Endometrium (tissue), 2 donors: ENCODE measurements around the gene RGS19.

Experiments
- FAIRE-seq: peaks from 2 replicates; lab custom pipeline; 2012; peaks lifted over from hg19 to GRCh38; lab: Jason Lieb, UNC
- donor health status: control.
- donor health status: control.

The RGS19 gene

DNA sequence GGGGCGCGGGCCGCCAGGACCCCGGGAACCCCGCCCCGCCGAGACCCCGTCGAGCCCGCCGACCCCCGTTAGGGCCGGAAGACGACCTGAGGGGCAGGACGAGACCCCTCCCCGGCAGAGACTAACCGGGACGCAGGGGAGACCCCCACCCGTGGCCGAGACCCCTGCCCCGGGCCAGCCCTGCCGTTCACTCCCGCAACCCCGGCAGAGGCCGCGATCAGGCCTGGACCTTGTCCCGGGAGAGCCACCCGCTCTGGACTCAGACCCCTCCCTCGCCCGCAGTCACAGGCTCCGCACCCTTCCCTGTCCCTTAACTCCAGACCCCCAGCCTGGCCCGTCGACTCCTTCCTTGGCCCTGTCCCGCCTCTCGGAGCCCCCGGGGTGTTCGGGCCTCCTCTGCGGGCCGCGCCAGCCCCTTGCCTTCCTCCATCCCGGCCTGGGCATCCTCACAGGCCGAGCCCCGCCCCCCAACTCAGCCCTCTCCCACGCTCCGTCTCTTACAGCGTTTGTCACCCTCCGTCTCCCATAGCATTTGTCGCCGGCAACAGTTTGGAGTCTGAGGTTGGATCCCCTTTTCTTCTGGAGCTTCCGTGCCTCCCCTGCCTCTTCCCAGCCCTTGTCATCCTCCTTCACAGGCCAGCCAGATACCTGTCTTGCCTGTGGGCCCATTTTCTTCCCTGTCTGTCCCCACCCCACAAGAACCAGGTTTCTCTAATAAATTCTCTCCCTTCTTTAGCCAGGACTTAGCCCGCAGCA is 15.8 kb downstream of the RGS19 start:
- no peak for FAIRE-seq

DNA sequence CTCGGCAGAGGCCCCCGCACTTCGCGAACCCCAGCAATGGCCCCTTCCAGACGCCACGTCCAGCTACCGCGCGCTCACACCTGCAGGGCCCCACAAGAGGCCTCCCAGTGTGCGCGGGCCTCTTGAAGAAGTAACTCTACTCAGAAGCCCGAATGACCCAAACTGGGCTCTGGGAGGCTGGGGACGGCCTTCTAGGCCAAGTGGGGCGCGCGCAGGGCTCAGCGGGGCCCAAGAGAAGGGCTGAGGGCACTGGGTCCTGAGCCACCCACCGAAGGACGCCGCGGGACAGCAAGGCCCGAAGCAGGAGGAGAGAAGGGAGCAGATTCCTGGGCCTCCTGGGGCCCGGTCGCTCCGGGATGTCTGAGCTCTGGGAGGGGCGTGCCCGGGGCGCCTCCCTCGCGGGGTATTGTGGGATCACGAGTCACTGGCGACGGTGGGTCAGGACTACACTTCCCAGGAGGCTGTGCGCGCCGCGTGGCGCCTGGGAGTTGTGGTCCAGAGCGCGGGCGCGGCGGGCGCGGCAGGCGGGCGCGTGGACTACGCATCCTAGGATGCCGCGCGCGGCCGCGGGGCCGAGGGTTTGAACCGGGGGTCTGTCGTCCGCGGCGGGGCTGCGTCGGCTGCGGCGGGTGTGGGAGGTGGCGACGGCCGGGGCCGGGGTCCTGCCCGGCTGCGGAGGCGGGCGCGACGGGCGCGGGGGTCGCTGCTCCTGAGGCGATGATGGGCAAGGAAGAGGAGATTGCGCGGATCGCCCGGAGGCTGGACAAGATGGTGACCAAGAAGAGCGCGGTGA is 16.5 kb downstream of the RGS19 start, which contains the start of gene TCEA2:
Gene TCEA2, plus strand, starts transcription at position 603 of the 793 bp plus-strand sequence. Its CDS starts 115 bp downstream, at position 718.
- no peak for FAIRE-seq

DNA sequence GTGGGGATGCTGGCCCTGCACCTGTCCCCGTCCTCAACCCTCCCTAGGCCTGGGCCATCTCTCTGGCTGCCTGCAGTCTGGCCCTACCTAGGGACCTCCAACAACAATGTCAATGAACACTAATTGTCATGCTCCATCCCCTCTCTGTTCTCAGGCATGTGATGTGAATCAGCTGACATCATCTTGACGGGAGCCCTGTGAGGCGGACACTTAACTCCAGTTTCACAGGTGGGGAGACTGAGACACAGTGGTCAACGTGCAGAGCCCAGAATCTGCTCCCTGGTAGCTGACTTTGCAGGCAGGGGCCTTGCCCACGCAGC is 17.1 kb downstream of the RGS19 start:
- no peak for FAIRE-seq

DNA sequence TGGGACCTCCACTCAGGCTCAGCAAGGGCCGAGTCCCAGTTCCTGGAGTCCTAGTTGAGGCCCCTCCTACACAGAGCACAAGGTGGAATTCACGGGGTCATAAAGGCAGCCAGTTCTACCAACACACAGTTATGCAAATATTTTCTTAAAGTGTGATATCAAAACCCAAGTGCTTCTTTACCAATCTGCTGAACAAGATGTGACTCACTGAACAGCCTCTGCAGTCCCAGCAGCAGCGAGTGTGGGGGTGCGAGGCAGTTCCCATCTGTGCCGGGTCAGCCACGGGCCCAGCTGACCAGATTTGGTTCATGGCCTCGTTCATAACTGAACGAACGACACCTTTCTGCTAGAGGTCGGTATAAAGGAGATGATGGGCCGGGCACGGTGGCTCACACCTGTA is 20.8 kb downstream of the RGS19 start:
- FAIRE-seq: no peak

DNA sequence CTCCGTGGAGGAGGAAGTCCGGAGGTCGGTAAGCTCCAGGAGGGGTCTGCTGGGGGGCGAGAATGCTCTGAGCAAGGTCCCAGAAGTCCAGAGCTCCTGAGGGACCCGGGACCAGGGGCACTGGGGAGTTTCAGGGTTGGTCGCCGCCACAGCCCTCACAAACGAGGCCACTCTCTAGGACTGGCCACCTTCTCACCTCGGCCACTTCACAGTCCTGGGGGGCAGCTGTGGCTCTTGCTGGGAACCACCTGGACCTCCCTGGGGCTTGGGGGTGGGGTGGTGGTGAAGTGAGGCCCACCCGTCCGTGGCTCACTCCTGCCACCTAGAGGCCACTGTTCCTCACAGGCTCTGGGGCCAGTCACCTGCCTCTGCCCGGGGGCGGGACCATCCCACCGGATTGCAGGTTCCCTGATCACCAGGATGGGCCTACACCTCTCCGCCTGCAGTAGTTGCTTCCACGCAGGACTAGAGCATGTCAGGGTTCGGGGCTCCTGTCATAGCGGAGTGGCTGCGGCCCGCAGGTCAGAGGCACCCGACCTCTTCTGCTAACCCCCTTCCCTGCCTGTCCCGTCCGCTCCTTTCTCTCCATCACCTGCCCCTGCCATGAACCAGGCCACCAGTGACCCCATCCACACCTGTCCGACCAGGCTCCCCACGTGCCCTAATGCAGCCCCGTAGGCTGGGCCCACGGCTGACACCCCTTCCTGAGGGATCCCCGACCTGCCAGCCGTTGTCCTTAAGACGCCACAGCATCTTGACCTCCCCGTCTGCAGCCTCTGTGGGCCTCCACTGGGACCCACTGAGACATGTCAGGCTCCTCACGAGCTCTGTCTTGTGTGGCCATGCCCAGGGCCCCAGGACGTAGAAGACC is 21.5 kb downstream of the RGS19 start:
- FAIRE-seq: no peak

DNA sequence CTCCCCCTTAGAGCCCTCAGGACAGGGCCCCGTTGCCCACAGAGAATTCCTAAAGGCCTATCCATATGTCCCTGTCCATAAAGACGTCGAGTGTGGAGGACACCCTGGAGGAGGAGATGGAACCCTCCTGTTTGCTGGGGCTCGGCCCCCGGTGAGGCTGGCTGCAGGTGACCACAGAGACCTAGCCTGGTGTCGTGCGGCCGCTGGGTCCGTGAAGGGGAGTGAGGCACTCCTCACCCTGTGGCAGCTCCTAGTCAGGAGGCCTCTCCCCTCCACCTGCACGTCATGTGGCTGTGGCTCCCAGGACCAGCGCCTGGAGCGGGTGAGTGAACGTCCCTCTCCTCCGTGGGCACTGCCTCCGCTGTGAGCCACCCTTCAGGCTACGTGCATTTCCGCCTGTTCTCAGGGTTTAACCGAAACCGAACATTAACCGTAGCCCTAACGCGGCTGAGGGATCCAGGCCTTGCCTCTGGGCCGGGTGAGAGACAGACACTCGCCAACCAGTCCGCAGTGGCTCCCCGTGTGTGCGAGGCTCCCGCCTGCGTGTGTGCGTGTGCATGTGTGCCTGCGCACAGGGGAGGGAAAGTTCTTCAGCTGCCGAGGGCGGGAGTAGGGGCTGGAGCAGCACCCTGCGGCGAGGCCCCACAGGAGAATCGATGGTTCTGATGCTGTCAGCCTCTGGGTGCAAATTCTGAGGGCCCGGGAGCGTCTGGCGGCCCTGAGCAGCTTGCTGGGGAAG is 22.3 kb downstream of the RGS19 start:
- no peak for FAIRE-seq

DNA sequence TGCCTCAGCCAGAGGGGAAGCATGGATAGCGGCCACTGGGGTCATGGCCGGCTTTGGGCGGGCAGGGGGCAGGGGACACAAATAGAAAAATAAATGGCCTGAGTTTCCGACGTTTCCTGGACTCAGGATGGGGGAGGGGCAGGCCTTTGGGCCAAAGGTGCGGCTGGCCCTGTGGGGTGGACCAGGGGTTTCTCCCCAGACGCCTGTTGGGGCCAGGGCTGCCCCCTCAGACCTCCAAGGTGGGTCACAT is 22.8 kb downstream of the RGS19 start:
- FAIRE-seq: no peak

DNA sequence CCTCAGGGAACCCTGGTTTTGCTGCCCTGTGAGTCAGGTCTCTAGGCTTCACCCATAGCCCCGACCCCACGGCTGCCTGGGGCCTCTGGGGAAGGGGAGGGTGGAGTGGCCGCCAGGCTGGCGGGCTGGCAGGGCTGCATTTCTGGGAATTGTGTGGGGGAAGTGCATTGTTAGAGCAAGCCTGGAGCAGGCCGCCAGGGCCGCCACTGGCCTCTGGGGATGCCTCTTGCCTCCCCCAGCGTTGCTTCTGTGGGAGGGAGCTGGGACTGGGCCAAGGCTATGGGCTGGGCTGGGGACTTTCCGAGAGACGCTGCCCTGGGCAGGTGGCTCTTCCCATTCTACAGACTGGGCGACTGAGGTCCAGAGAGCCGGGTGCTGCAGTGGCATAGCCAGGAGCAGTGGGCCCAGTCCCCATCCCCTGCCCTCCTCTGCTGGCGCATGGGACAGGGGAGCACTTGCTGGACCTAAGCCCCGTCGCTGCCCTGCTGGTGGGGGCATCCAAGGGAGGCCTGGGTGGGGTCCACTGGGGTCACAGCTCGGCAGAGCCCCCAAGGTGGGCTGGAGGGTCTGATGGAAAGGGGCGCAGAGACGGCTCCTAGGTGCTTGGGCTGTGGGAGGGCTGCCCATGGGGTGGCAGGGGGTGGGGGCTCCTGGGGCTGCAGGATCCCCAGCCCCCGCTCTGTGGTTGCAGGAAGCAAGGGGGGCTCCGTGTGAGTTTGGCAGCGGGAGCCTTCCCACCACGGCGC is 23.3 kb downstream of the RGS19 start:
- FAIRE-seq: no peak

DNA sequence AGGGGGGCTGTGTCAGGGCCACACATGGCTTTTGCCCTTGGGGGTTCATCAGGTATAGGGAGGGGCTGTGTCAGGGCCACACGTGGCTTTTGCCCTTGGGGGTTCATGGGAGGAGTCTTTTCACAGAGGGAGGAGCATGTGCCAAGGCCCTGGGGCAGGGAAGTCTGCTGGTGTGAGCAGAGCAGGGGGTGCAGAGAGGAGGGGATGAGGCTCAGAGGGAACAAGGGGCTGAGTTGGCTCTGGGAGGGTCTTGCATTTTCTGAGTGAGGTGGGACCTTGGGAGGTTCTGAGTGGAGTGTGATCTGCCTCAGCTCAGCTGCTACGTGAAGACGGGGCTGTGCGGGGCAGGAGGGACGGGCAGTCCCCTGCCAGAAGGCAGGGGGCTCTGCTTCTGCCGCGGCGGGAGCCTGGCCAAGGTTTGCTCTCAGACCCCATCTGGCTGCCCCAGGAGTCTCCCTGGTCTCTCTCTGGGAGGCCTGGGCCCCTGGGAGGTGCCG is 23.9 kb downstream of the RGS19 start:
- no peak for FAIRE-seq

DNA sequence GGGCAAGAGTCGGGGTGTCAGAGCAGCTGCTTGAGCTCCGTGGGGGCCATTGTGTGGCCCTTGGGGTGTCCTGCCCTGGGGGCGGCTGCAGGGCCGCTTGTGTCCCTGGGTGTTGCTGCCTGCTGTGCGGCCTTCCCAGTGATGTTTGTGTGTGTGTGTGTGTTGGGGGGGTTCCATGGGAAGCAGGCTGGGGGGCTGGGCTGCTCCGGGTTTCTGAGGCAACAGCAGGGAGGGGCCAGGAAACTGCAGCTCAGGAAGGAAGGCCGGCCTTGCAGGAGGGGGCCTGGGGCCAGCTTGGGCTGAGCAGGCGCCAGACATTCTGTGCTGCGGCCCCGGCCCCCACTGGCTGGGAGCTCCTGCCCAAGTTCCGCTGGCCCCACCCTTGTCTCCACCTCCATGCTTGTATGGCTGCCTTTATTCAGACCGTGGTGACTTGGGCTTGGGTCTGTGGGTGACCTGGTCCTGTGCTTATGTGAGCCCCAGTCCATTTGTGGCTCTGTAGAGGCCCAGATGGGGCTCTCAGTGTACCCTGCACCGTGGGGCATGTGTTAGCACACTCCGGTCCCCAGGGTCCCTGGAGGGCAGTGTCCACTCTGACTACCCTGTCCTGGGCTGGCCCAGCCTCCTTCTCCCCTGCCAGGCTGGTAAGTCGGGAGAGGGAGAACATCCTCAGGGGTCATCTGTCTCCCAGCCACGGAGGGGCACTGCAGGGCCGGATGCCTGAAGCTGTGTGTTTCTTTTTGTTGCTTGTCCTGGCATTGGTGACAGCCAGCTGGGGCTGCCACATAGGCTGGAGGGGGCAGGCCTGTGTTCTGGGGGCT is 25.3 kb downstream of the RGS19 start:
- FAIRE-seq: no peak

DNA sequence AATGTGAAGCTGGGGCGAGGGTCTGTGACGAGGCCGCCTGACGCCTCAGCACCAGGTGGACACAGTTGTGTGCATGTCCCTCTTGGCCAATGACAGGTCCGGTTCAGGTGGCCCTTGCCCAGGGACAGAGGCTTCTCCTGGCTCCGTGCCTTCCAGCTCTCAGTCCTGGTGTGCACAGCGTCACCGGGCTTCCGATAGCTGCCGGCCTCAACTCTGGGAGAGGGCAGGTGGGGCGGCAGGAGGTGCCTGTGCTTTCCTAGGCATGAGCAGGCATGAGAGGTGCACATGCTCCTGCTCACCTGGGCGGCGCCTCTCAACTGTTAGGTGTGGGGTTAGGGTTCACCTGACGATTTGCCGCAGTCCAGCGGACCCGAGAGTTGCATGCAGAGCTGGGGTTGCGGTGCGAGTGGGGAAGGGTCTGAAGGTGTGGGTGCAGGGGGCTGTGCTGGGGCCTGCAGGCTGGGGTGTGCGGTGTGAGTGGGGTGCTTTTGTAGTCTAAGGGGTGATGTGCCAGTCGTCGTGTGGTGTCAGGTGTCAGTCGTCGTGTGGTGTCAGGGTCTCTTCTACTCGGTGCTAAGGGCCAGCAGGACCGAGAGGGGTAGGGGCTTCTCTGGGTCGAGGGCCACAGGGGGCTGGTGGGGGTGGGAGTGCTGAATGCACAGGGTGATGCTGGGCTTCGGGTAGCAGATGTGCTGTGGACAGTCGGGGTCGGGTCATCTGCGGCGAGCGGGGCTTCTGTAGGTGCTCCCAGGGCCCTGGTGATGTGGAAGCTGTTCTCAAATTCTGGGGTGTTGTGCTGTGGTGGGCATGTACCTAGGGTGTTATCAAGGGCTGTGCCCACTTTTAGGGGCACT is 26.1 kb downstream of the RGS19 start:
- no peak for FAIRE-seq

DNA sequence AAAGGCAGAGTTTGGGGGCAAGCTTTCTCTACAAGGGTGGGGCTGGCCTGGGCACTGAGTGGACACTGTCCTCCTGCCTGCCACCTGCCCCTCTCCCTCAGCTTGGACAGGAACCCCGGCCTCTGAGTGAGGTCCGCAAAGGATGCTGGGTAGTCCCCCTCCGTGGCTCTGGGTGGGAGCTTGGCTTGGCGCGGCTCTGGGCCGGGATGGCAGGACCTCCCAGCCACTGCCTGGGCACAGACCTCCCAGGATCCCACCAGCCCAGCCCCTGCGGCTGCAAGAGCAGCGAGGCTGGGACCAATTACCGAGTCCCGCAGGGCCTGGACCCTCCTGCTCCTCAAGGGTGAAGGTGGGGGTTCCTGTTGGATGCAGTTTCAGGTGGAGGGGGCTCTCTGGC is 27.0 kb downstream of the RGS19 start:
- FAIRE-seq: no peak

DNA sequence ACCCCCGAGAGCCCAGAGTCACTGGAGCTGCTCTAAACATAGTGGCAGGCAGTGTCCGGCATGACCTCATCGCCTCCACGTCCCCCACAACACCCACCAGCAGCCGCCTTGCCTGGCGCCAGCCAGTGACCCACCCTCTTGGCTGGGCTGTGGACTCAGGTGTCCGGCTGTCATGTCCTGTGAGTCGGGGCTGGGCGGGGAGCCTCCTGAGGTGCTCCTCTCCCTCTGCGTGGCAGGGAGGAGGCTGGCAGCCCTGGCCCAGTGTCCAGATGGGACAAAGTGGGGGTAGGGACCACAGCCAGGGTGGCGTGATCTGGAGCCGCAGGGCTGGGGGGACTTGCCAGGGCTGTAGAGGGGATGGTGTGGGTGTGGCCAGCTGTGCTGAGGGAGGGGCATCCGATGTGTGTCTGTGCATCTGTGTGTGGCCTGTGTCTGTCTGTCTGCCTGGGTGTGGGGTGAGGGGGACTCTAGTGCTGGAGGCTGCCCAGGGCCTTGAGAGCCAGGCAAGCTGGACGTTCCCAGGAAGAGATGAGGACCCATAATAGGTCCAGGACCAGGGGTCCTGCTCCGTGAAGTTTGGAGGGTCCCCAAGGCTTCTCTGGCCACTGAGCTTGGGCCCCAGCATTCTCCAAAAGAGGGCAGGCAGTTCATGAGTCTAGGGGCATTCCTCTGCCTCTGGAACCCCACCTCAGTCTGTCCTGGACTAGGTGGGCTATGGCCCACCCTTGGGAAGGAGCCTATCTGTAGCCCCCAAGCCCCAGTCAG is 27.6 kb downstream of the RGS19 start:
- no peak for FAIRE-seq

DNA sequence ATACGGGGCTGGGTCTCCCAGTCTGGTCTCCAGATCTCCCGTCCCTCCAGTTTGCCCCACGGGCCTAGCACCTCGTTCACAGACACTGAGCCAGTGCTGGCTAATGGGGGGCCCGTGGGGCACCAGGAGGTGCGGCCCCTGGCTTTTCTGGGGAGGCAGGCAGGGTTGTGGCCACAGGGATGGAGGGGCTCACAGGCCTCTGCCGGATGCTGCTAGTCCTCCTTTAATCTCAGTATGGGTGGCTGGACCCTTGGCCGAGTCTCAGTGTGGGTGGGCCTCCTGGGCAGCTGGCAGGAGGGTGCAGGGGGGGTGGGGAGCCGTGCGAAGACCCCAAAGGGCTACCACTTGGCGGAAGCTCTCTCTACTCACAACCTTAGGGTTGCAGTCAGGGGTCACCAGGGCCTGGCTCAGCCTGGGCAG is 28.3 kb downstream of the RGS19 start:
- FAIRE-seq: no peak

DNA sequence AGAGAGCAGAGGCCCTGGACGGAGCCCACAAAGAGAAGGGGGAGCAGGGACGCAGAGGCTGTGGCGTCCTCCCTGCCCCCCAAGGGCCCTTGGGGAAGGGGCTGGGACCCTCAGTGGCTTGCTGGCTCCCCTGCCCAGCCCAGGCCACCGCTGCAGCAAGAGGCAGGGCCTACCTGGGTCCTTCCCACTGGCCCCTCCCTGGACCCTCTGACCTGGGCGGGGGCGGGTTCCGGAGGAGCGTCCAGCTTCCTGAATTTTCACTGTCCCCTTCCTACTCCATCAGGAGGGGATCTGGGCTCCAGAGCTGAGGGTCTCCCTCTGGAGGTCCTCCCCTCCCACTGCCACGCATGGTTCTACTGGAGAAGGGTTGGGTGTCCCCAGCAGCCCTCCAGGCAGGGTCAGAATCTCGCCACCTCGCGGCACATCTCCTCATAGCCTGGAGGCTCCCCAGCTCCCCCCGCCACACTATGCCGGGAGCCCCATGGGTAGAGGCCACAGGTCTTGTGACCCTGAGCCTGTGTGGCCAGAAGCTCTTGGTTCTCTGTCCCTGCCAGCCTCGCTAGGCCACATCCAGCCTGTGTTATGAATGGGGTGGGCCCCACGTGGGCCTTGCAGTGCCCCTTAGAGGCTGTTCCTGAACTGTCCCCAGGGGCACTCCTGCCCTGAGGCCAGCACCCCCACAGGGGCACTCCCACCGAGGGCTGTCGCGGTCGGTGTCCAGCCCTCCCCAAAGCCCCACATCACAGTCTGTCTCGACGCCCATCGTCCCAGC is 28.9 kb downstream of the RGS19 start:
- FAIRE-seq: no peak

DNA sequence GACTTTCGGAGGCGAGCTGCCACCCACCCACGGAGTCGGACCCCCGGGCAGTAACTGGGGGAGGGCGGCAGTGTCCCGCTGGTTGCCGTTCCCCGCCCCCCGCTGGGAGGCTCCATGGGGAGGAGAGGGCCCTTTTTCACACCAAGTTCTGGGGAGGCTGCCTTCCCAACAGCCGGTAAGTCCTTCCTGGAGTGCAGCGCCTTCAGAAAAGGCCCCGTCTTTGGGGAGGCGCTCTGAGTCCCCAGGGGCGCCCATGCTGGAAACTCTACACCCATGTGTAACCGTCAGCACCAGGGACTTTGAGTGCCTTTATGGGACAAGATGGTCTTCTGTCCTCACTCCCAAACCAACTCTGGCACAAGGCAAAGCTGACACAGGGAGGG is 29.4 kb downstream of the RGS19 start:
- FAIRE-seq: no peak

DNA sequence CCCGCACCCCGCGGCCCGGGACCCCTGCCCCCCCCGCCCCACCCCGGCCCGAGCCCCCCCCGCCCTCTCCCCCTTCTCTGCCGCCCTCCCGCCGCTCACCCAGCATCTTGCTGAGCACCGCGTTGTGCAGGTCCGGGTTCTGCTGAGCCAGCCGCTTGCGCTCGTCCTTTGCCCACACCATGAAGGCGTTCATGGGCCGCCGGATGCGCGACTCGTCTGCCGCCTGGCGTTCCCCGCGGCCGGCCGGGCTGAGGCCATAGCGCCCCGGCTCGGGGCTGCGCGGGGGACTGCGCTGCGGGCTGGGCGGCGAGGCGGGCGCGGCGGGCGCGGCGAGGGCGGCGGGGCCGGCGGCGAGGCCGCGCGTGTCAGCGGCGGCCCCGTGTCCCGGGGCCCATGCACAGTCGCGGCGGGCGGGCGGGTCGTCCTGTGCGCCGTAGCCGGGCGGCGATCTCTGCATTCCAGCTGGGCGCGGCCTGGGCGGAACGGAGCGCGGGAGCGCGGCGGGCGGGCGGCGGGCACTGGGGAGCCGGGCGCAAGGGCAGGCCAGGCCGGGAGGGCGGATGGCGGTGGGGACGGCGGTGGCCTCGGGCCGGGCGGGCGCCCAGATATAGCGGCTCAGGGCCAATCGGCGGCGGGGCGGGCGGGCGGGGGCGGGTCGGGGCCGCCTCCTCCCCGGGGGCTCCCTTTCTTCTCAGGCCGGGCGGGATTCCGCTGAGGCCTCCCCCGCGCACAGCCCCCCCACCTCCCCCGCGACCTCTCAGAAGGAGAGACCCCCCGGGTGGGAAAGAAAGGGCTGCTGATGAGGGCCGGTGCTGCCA is 30.0 kb downstream of the RGS19 start, which contains the start of gene SOX18:
Gene SOX18, minus strand, starts transcription at position 580 of the 818 bp plus-strand sequence. Its CDS starts 123 bp downstream, at position 457.
- no peak for FAIRE-seq
